ENCODE measurements around the gene MDGA2. TPM values are rescaled to one million over a fixed set of nuclear protein-coding genes. Genes with fewer than 3 reads are reported as not detected.

MDGA2 gene
- total RNA-seq, 1 donor from 2014 or later = 0.75 TPM

- Histone ChIP-seq H3K27me3 (ENCODE audit: control insufficient read depth, insufficient read depth, low read length) (no peaks in the 10 kb centered on the region), H3K4me3 (ENCODE audit: low read depth, low read length) (no peak overlapping the region), H3K36me3 (ENCODE audit: control insufficient read depth, insufficient read depth, low read length) (no peaks in the 10 kb centered on the region)
- TF ChIP-seq CTCF (IDR thresholded peaks at IDR 0.05; ENCODE audit: insufficient read depth, low read length, poor library complexity, severe bottlenecking) = no peak
- no peak for DNase-seq (ENCODE audit: low read depth)
These were observed 167.5 kb downstream of the MDGA2 start for GRCh38 chr14:47507861-47508260.

- DNase-seq (ENCODE audit: low read depth) = no peak
- no peaks in the 10 kb centered on the region for H3K27me3 ChIP-seq (ENCODE audit: control insufficient read depth, insufficient read depth, low read length)
- no peaks in the 10 kb centered on the region for H3K36me3 ChIP-seq (ENCODE audit: control insufficient read depth, insufficient read depth, low read length)
- no peak for TF ChIP-seq CTCF (IDR thresholded peaks at IDR 0.05; ENCODE audit: insufficient read depth, low read length, poor library complexity, severe bottlenecking)
- no peak overlapping the region for H3K4me3 ChIP-seq (ENCODE audit: low read depth, low read length)
These were observed 175.0 kb downstream of the MDGA2 start for GRCh38 chr14:47500369-47500768.

GRCh38 chr14:47490766-47491165, 184.6 kb downstream of the MDGA2 start:
- H3K36me3 ChIP-seq (ENCODE audit: control insufficient read depth, insufficient read depth, low read length) = no peaks in the 10 kb centered on the region
- no peak for TF ChIP-seq CTCF (IDR thresholded peaks at IDR 0.05; ENCODE audit: insufficient read depth, low read length, poor library complexity, severe bottlenecking)
- no peak overlapping the region for H3K4me3 ChIP-seq (ENCODE audit: low read depth, low read length)
- H3K27me3 ChIP-seq (ENCODE audit: control insufficient read depth, insufficient read depth, low read length) = no peaks in the 10 kb centered on the region
- DNase-seq (ENCODE audit: low read depth) = no peak

- DNase-seq (ENCODE audit: low read depth) = no peak
- Histone ChIP-seq H3K36me3 (ENCODE audit: control insufficient read depth, insufficient read depth, low read length) (no peaks in the 10 kb centered on the region), H3K4me3 (ENCODE audit: low read depth, low read length) (no peak overlapping the region), H3K27me3 (ENCODE audit: control insufficient read depth, insufficient read depth, low read length) (no peaks in the 10 kb centered on the region)
- TF ChIP-seq CTCF (IDR thresholded peaks at IDR 0.05; ENCODE audit: insufficient read depth, low read length, poor library complexity, severe bottlenecking) = no peak
These were observed 185.1 kb downstream of the MDGA2 start for GRCh38 chr14:47490353-47490752.

GRCh38 chr14:47485421-47485820, 190.0 kb downstream of the MDGA2 start:
- Histone ChIP-seq H3K4me3 (ENCODE audit: low read depth, low read length) (no peak overlapping the region), H3K27me3 (ENCODE audit: control insufficient read depth, insufficient read depth, low read length) (no peaks in the 10 kb centered on the region), H3K36me3 (ENCODE audit: control insufficient read depth, insufficient read depth, low read length) (no peaks in the 10 kb centered on the region)
- TF ChIP-seq CTCF (IDR thresholded peaks at IDR 0.05; ENCODE audit: insufficient read depth, low read length, poor library complexity, severe bottlenecking) = no peak
- no peak for DNase-seq (ENCODE audit: low read depth)

- no peaks in the 10 kb centered on the region for H3K36me3 ChIP-seq (ENCODE audit: control insufficient read depth, insufficient read depth, low read length)
- no peak overlapping the region for H3K4me3 ChIP-seq (ENCODE audit: low read depth, low read length)
- no peak for DNase-seq (ENCODE audit: low read depth)
- no peaks in the 10 kb centered on the region for H3K27me3 ChIP-seq (ENCODE audit: control insufficient read depth, insufficient read depth, low read length)
- no peak for TF ChIP-seq CTCF (IDR thresholded peaks at IDR 0.05; ENCODE audit: insufficient read depth, low read length, poor library complexity, severe bottlenecking)
These were observed 192.0 kb downstream of the MDGA2 start for GRCh38 chr14:47483449-47483848.

Measured in kidney epithelial cell (primary cell).